GM12864 (cell line): Measurements from ENCODE around the gene RNF126.

ENCODE experiments used
- DNase-seq: peaks from one replicate; pipeline ENCODE4 v3.0.0-alpha.2; 2011; ENCODE audit warnings: low read depth
- H3K4me3 ChIP-seq: 2 replicates; pipeline ENCODE4 v1.5.1; 2011; ENCODE audit warnings: mild to moderate bottlenecking, low read depth, low read length, control low read depth
- TF ChIP-seq, protein P1 (sequence below): IDR thresholded peaks from 2 replicates; pipeline ENCODE4 v1.5.1; 2011; ENCODE audit warnings: low read depth, mild to moderate bottlenecking, moderate library complexity, low read length, control low read depth, inconsistent platforms; ENCODE audit errors: missing control alignments

The RNF126 gene

DNA sequence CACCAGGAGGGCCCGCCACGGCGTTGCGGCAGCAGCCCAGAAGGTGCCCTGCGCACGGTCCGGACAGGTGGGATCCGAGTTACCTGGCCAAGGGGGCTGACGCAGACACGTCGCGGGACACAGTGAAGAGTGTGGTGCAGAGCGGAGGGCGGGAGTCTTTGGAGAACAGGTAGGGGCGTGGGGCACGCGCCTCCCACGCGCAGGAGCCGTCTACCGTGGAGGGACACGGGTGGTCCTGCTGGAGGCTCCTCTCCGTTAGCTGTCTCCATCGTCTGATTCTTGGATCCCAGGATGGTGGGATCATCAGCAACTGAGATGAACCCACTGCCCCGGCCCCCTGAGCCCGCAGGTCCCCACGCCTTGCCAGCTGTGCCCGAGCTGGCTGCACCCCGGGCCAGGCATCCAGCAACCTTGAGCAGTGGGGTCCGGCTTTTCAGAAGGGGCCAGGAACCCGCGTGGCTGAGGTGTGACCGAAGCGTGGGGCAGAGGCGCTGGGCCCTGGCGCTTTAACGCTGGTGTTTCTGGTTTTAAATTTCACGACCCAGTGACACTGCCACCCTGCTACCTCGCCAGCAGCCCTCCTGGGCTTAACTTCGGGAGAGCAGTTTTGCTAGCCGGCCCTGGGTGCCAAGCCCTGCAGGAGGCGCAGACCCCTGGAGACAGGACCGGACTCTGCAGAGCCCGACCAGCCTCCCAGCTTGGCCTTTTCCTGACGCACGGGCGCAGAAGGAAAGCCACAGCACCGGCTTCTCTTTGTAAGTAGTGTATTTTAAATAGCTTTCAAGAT, 16.0 kb downstream of the RNF126 start:
- TF ChIP-seq, protein P1, sequence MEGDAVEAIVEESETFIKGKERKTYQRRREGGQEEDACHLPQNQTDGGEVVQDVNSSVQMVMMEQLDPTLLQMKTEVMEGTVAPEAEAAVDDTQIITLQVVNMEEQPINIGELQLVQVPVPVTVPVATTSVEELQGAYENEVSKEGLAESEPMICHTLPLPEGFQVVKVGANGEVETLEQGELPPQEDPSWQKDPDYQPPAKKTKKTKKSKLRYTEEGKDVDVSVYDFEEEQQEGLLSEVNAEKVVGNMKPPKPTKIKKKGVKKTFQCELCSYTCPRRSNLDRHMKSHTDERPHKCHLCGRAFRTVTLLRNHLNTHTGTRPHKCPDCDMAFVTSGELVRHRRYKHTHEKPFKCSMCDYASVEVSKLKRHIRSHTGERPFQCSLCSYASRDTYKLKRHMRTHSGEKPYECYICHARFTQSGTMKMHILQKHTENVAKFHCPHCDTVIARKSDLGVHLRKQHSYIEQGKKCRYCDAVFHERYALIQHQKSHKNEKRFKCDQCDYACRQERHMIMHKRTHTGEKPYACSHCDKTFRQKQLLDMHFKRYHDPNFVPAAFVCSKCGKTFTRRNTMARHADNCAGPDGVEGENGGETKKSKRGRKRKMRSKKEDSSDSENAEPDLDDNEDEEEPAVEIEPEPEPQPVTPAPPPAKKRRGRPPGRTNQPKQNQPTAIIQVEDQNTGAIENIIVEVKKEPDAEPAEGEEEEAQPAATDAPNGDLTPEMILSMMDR = no peak
- no peak for DNase-seq

GRCh38 chr19:645912-646778, 16.9 kb downstream of the RNF126 start:
- no peak for DNase-seq
- no peak overlapping the region for H3K4me3 ChIP-seq
- TF ChIP-seq, protein P1 = no peak

More for the DNA sequence above, 16.0 kb downstream of the RNF126 start:
- H3K4me3 ChIP-seq = no peak overlapping the region

GRCh38 chr19:644789-645188, 18.2 kb downstream of the RNF126 start:
- DNase-seq = no peak

DNA sequence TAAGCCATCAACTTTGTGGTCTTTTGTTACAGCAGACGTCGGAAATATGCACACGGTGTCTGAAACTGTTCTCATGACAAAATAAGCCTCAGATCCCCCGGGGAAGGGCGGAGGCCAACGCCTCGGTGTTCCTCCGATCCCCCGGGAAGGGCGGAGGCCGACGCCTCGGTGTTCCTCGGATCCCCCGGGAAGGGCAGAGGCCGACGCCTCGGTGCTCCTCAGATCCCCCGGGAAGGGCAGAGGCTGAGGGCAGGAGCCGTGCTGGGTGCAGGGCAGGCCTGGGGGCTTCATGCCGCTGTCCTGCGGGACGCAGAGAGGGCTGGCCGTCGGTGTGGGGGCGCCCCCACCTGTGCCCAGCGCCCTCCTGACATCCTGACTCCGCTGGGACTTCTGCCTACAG, 18.7 kb downstream of the RNF126 start:
- DNase-seq = no peak
- TF ChIP-seq, protein P1 = no peak
- H3K4me3 ChIP-seq = no peak overlapping the region

More at GRCh38 chr19:644789-645188, 18.2 kb downstream of the RNF126 start:
- H3K4me3 ChIP-seq = no peak overlapping the region
- TF ChIP-seq, protein P1 = no peak

DNA sequence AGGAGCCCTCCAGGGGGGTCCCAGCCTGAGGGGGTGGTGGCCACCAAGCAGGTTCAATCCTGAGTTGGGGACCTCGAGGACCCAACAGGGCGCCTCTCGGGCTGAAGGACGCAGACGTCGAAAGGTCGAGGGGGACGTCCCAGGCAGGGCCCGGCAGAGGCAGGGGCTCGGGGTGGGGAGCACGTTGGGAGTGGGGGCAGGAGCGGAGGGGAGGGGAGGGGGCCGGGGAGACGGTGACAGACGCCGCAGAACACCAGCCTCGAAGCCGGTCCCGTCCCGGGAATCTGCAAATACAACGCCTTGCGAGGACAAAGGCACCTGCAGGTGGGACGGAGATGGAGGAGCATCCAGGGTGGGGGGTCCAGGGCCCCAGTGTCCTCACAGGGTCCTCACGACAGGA, 19.3 kb downstream of the RNF126 start:
- no peak overlapping the region for H3K4me3 ChIP-seq
- TF ChIP-seq, protein P1 = no peak
- DNase-seq = no peak

- no peak for DNase-seq
- H3K4me3 ChIP-seq = no peak overlapping the region
- TF ChIP-seq, protein P1 = no peak
These were observed 20.0 kb downstream of the RNF126 start for GRCh38 chr19:642767-643727.
